Stimulated activated CD4-positive, alpha-beta T cell treated with anti-CD3 and anti-CD28 coated beads, Interleukin-1b, Interleukin-23, amount 100 ng/mL, for 1 hour (primary cell): ENCODE results near the gene USP35.

Experiments
- DNase-seq, 2 donors: peaks; one replicate each; pipeline ENCODE4 v3.0.0-alpha.2; 2020; ENCODE audit warnings: low read depth in 2 of 2

Gene USP35

GRCh38 chr11:78188286-78189173 is at the start of gene USP35, which contains the start of gene KCTD21:
USP35 (plus strand) TSS chr11:78188919; CDS start chr11:78196246, 7,327 bp downstream.
KCTD21 (minus strand) TSS chr11:78188626; CDS start chr11:78174554, 14,072 bp downstream.
- DNase-seq: peak; percentile 74

- DNase-seq: peak; percentile 87 to 95
These were observed 49.0 kb upstream of the USP35 start, which contains the start of gene ALG8 for GRCh38 chr11:78139422-78140391. ALG8 (minus strand) TSS chr11:78139626; CDS start chr11:78139588, 38 bp downstream.

GRCh38 chr11:78140392-78141077 is 48.2 kb upstream of the USP35 start:
- DNase-seq: no peak

GRCh38 chr11:78145511-78146025 is 43.2 kb upstream of the USP35 start:
- DNase-seq: no peak

GRCh38 chr11:78147807-78148206 is 40.9 kb upstream of the USP35 start:
- no peak for DNase-seq

- DNase-seq: no peak
These were observed 39.1 kb upstream of the USP35 start for GRCh38 chr11:78149646-78150045.

- DNase-seq: no peak
These were observed 38.4 kb upstream of the USP35 start for GRCh38 chr11:78150346-78150745.

GRCh38 chr11:78150754-78151153 is 38.0 kb upstream of the USP35 start:
- DNase-seq: no peak

GRCh38 chr11:78151804-78152203 is 36.9 kb upstream of the USP35 start:
- no peak for DNase-seq

GRCh38 chr11:78156127-78156844 is 32.4 kb upstream of the USP35 start:
- no peak for DNase-seq

GRCh38 chr11:78158987-78159652 is 29.6 kb upstream of the USP35 start:
- no peak for DNase-seq

- no peak for DNase-seq
These were observed 28.2 kb upstream of the USP35 start for GRCh38 chr11:78160557-78160956.

GRCh38 chr11:78161346-78161745 is 27.4 kb upstream of the USP35 start:
- no peak for DNase-seq

- DNase-seq: no peak
These were observed 26.8 kb upstream of the USP35 start for GRCh38 chr11:78161962-78162371.

GRCh38 chr11:78163828-78164227 is 24.9 kb upstream of the USP35 start:
- no peak for DNase-seq

- DNase-seq: no peak
These were observed 24.2 kb upstream of the USP35 start for GRCh38 chr11:78164471-78164870.

- DNase-seq: no peak
These were observed 21.8 kb upstream of the USP35 start for GRCh38 chr11:78166855-78167469.

- no peak for DNase-seq
These were observed 19.9 kb upstream of the USP35 start for GRCh38 chr11:78168539-78169477.
